Measurements from ENCODE around the gene RIOK1. TPM values are rescaled to one million over a fixed set of nuclear protein-coding genes. Genes with fewer than 3 reads are reported as not detected.

Gene RIOK1
- total RNA-seq, 1 donor from 2014 or later = 28.5 TPM

- no peak for TF ChIP-seq CTCF (IDR thresholded peaks at IDR 0.05; ENCODE audit: unreplicated experiment)
- peaks cover 44% of the 10 kb centered on the region for H3K36me3 Mint-ChIP-seq (ENCODE audit: insufficient read depth)
- no peaks in the 10 kb centered on the region for H3K27me3 Mint-ChIP-seq
- DNase-seq (ENCODE audit: low spot score, unreplicated experiment) = no peak
- peaks cover 20% of the 10 kb centered on the region for H3K4me1 Mint-ChIP-seq (ENCODE audit: low read depth)
- no peak overlapping the region for H3K4me3 Mint-ChIP-seq (ENCODE audit: low read depth)
- no peak overlapping the region for H3K27ac Mint-ChIP-seq
- H3K9me3 Mint-ChIP-seq (ENCODE audit: low read depth) = no peaks in the 10 kb centered on the region
Observed at GRCh38 chr6:7411328-7411727, 21.7 kb downstream of the RIOK1 start.

DNA sequence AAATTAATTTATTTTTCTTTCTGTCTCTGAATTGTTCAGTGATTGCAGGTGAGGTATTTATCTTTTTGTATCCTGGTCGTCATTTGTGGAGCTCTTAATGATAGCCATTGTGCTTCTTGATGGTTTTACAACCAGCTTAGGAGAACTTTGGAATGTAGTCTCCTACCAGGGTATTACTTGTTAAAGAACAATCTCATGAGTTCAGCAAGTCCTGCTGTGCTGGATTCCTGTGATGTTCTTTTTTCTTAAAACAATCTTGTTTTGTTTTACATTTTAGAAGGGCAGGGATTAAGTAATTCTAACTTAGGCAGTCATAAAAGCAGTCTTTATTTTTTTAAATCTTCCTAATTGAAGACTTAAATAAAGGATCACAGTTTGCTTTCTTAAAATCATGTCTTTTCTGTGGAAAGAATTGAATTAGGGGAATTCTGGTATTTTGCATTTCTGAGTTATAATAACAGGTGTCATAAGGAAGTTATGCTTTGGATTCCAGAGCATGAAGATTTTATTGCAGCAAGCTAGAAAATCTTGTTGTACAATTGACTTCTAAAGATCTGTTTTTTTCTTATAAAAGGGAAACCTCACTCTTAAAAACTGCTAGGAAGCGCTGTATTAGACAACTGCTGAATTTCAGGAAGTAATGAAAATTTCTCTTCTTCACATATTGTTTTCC, 23.7 kb downstream of the RIOK1 start:
- Mint-ChIP-seq H3K4me1 (ENCODE audit: low read depth) (peaks cover 30% of the 10 kb centered on the region), H3K27me3 (no peaks in the 10 kb centered on the region), H3K27ac (peak overlapping the region; percentile 88), H3K36me3 (ENCODE audit: insufficient read depth) (peaks cover 42% of the 10 kb centered on the region), H3K9me3 (ENCODE audit: low read depth) (no peaks in the 10 kb centered on the region), H3K4me3 (ENCODE audit: low read depth) (peak overlapping the region; percentile 14)
- no peak for DNase-seq (ENCODE audit: low spot score, unreplicated experiment)
- no peak for TF ChIP-seq CTCF (IDR thresholded peaks at IDR 0.05; ENCODE audit: unreplicated experiment)

DNA sequence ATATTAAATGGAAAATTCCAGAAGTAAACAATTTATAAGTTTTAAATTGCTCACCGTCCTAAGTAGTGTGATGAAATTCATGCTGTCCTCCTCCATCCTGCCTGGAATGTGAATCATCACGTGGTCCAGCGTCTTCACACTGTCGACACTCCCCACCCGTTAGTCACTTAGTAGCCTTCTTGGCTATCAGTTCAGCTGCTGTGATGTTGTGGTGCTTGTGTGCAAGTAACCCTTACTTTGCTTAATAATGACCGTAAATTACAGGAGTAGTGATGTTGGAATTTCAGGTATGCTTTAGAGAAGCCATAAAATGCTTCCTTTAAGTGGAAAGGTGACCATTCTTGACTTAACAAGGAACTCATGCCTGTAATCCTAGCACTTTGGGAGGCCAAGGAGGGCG, 25.2 kb downstream of the RIOK1 start:
- TF ChIP-seq CTCF (IDR thresholded peaks at IDR 0.05; ENCODE audit: unreplicated experiment) = no peak
- H3K4me3 Mint-ChIP-seq (ENCODE audit: low read depth) = no peak overlapping the region
- H3K27me3 Mint-ChIP-seq = no peaks in the 10 kb centered on the region
- H3K27ac Mint-ChIP-seq = peak overlapping the region; percentile 90
- H3K4me1 Mint-ChIP-seq (ENCODE audit: low read depth) = peaks cover 42% of the 10 kb centered on the region
- DNase-seq (ENCODE audit: low spot score, unreplicated experiment) = no peak
- no peaks in the 10 kb centered on the region for H3K9me3 Mint-ChIP-seq (ENCODE audit: low read depth)
- H3K36me3 Mint-ChIP-seq (ENCODE audit: insufficient read depth) = peaks cover 41% of the 10 kb centered on the region

GRCh38 chr6:7417684-7418083, 28.1 kb downstream of the RIOK1 start:
- peaks cover 26% of the 10 kb centered on the region for H3K36me3 Mint-ChIP-seq (ENCODE audit: insufficient read depth)
- peak overlapping the region; percentile 50 for H3K27ac Mint-ChIP-seq
- TF ChIP-seq CTCF (IDR thresholded peaks at IDR 0.05; ENCODE audit: unreplicated experiment) = no peak
- H3K4me3 Mint-ChIP-seq (ENCODE audit: low read depth) = peak overlapping the region; percentile 0
- H3K27me3 Mint-ChIP-seq = no peaks in the 10 kb centered on the region
- no peak for DNase-seq (ENCODE audit: low spot score, unreplicated experiment)
- H3K4me1 Mint-ChIP-seq (ENCODE audit: low read depth) = peaks cover 49% of the 10 kb centered on the region
- no peaks in the 10 kb centered on the region for H3K9me3 Mint-ChIP-seq (ENCODE audit: low read depth)

DNA sequence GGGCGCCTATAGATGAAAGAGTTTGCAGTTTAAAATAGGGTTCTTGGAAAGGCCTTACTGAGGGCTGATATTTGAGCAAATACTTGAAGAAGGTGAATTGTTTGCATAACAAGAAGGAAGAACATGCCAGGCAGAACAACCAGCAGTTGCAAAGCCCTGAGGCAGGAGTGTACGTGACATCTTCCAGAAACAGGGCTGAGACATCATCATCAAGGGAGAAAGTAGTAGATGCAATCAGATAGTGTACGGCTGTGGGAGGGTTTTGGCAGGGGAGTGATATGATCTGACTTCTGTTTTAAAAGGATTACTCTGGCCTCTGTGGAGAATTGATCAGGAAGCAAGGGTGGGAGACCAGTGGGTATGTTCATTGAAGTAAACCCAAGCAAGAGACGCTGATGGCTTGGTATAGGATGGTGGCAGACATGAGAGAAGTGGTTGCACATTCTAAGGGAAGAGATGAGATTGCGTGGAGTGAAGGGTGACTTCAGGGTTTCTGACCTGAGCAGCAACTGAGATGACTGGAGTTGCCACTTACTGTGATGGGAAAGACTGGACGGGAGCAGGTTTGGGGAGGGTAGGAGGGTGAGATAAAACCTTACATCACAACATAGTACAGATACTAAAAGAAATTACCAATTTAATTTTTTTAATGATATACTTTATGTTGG, 28.8 kb downstream of the RIOK1 start:
- no peak for DNase-seq (ENCODE audit: low spot score, unreplicated experiment)
- Mint-ChIP-seq H3K27ac (peak overlapping the region; percentile 50), H3K9me3 (ENCODE audit: low read depth) (no peaks in the 10 kb centered on the region), H3K4me1 (ENCODE audit: low read depth) (peaks cover 44% of the 10 kb centered on the region), H3K36me3 (ENCODE audit: insufficient read depth) (peaks cover 22% of the 10 kb centered on the region), H3K27me3 (no peaks in the 10 kb centered on the region), H3K4me3 (ENCODE audit: low read depth) (peak overlapping the region; percentile 29)
- TF ChIP-seq CTCF (IDR thresholded peaks at IDR 0.05; ENCODE audit: unreplicated experiment) = no peak
